GM23338 (cell line): ENCODE data around the gene ZNF429.

Experiments used
- ETS1 ChIP-seq: IDR thresholded peaks from 2 replicates; pipeline ENCODE4 v1.6.1; 2016; ENCODE audit warnings: antibody characterized with exemption
- EZH2 ChIP-seq: fragments of 200-600 bp; sonication (generic); IDR thresholded peaks from one replicate; pipeline ENCODE4 v1.8.0; 2017; ENCODE audit warnings: antibody characterized with exemption, mild to moderate bottlenecking, low read depth; ENCODE audit not compliant: unreplicated experiment
- POLR2AphosphoS5 ChIP-seq: IDR thresholded peaks from 2 replicates; pipeline ENCODE4 v1.6.1; 2016; ENCODE audit warnings: antibody characterized with exemption, low read depth
- ZNF331 ChIP-seq: fragments of 250-450 bp; sonication (Bioruptor Pico); IDR thresholded peaks from 2 replicates; pipeline ENCODE4 v1.5.0; 2020; ENCODE audit warnings: low read depth, mild to moderate bottlenecking, moderate library complexity
- TF ChIP-seq, protein P1 (sequence below), 2 experiments: fragments of 200-600 bp in 1 of 2; sonication (generic) in 1 of 2; conservative IDR thresholded peaks; 2 replicates each; pipeline versions ENCODE4 v1.5.1 to v1.6.1; 2016 to 2017; ENCODE audit warnings: antibody characterized with exemption in 2 of 2, low read depth in 2 of 2, mild to moderate bottlenecking in 2 of 2, moderate library complexity in 1 of 2
- TF ChIP-seq, protein P2 (sequence below): IDR thresholded peaks from one replicate; pipeline ENCODE4 v1.6.1; 2018; ENCODE audit warnings: antibody characterized with exemption; ENCODE audit not compliant: unreplicated experiment

DNA sequence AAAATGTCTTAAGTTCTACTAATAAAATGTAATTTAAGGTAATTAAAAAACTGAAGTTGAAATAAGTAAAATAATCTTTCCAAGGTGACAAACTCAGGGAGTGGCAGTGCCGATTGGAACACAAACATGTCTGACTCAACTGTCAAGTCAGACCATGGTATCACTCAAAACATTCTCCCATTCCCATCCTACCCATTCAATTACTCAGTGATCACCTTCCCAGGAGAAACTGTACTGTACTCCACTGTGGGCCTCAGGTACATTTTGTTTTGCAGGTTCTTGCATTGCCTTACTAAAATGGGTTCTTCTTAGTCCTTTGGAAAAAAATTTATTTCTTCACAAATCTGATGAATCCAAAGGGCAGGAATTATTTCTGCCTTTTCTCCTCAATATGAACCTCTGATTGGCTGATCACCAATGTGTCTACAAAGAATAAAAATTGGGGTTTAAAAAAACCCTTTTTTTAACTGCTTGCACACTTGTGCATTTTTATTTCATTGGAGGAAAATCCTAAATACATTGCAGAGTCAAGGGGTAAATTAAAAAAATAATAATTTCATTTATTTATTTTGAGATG, 96.8 kb downstream of the ZNF429 start:
- TF ChIP-seq, protein P1, sequence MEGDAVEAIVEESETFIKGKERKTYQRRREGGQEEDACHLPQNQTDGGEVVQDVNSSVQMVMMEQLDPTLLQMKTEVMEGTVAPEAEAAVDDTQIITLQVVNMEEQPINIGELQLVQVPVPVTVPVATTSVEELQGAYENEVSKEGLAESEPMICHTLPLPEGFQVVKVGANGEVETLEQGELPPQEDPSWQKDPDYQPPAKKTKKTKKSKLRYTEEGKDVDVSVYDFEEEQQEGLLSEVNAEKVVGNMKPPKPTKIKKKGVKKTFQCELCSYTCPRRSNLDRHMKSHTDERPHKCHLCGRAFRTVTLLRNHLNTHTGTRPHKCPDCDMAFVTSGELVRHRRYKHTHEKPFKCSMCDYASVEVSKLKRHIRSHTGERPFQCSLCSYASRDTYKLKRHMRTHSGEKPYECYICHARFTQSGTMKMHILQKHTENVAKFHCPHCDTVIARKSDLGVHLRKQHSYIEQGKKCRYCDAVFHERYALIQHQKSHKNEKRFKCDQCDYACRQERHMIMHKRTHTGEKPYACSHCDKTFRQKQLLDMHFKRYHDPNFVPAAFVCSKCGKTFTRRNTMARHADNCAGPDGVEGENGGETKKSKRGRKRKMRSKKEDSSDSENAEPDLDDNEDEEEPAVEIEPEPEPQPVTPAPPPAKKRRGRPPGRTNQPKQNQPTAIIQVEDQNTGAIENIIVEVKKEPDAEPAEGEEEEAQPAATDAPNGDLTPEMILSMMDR (conservative IDR thresholded peaks at IDR 0.05; ENCODE audit: low read depth in 2 of 2): no peak
- TF ChIP-seq, protein P2, sequence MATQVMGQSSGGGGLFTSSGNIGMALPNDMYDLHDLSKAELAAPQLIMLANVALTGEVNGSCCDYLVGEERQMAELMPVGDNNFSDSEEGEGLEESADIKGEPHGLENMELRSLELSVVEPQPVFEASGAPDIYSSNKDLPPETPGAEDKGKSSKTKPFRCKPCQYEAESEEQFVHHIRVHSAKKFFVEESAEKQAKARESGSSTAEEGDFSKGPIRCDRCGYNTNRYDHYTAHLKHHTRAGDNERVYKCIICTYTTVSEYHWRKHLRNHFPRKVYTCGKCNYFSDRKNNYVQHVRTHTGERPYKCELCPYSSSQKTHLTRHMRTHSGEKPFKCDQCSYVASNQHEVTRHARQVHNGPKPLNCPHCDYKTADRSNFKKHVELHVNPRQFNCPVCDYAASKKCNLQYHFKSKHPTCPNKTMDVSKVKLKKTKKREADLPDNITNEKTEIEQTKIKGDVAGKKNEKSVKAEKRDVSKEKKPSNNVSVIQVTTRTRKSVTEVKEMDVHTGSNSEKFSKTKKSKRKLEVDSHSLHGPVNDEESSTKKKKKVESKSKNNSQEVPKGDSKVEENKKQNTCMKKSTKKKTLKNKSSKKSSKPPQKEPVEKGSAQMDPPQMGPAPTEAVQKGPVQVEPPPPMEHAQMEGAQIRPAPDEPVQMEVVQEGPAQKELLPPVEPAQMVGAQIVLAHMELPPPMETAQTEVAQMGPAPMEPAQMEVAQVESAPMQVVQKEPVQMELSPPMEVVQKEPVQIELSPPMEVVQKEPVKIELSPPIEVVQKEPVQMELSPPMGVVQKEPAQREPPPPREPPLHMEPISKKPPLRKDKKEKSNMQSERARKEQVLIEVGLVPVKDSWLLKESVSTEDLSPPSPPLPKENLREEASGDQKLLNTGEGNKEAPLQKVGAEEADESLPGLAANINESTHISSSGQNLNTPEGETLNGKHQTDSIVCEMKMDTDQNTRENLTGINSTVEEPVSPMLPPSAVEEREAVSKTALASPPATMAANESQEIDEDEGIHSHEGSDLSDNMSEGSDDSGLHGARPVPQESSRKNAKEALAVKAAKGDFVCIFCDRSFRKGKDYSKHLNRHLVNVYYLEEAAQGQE: no peak
- TF ChIP-seq EZH2 (no peak), ETS1 (no peak), POLR2AphosphoS5 (no peak), ZNF331 (CRISPR knock-in tag) (no peak)
